SK-N-MC (cell line): Measurements from ENCODE around the gene KDM2A.

Experiments
- EZH2 ChIP-seq: fragments of 200-600 bp; sonication (generic); IDR thresholded peaks from one replicate; pipeline ENCODE4 v1.6.1; 2017; ENCODE audit warnings: antibody characterized with exemption
- POLR2AphosphoS5 ChIP-seq: IDR thresholded peaks from 2 replicates; pipeline ENCODE4 v1.6.1; 2012; ENCODE audit warnings: mild to moderate bottlenecking, low read depth, low read length, borderline replicate concordance

DNA sequence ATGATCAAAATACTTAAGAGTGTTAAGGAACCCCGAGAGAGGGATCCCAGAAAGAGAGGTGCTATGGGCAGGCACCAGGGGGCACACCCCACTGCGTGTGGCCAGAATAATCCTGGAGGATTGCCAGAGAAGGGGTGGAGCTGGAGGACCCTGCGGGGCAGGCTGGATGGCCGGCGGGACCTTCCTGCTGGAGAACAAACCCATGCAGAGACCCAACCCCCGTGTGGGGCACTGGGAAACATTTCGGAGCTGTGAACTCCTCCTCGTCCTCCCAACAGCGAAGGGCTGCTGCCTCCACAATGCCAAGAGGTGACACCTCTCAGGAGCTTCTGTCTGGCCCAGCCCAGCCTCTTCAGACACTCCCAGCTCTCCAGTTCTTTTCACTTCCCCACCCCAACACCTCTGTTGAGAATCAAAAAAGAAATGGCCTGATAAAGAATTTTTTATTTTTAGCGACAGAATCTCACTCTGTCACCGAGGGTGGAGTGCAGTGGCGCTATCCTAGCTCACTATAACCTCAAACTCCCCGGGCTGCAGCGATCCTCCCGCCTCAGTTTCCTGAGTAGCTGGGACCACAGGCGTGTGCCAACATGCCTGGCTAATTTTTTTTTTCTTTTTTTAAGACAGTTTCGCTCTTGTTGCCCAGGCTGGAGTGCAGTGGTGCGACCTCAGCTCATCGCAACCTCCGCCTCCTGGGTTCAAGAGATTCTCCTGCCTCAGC lies 36.8 kb upstream of the KDM2A start:
- TF ChIP-seq POLR2AphosphoS5, result no peak
- no peak for TF ChIP-seq EZH2
